RPMI8226 (cell line): ENCODE measurements around the gene C9orf57.
"Not testable (repeated sequence)": the region's sequence is repeated elsewhere in the genome, so short reads cannot be mapped to it uniquely, and the experiment has no call there.

ENCODE experiments used
- DNase-seq: peaks from one replicate; pipeline ENCODE4 v3.0.0-alpha.2; 2015

C9orf57 gene

GRCh38 chr9:72022841-72023240, 37.6 kb downstream of the C9orf57 start:
- no peak for DNase-seq

- DNase-seq: no peak
Observed at GRCh38 chr9:72013292-72013760, 47.1 kb downstream of the C9orf57 start.

GRCh38 chr9:72012646-72013045, 47.8 kb downstream of the C9orf57 start:
- DNase-seq: no peak

GRCh38 chr9:72007726-72008125, 52.7 kb downstream of the C9orf57 start:
- DNase-seq: not testable (repeated sequence)

GRCh38 chr9:72006501-72006900, 53.9 kb downstream of the C9orf57 start:
- no peak for DNase-seq

GRCh38 chr9:72005451-72005850, 55.0 kb downstream of the C9orf57 start:
- DNase-seq: no peak
